Prostate gland (tissue), 2 donors: ENCODE data around the gene KRTAP6-1. TPM values are rescaled to one million over a fixed set of nuclear protein-coding genes. Genes with fewer than 3 reads are reported as not detected.

Experiments
- DNase-seq: peaks from one replicate; pipeline ENCODE4 v3.0.0-alpha.2; 2019; ENCODE audit warnings: low spot score
- H3K27ac ChIP-seq, 2 donors: fragments of 200-600 bp; sonication (generic); 2 replicates each; pipeline ENCODE4 v1.5.1; 2017 to 2019
- H3K27me3 ChIP-seq: fragments of 200-600 bp; sonication (generic); replicated peaks from 2 replicates; pipeline ENCODE4 v1.5.1; 2019; ENCODE audit not compliant: insufficient read depth
- H3K36me3 ChIP-seq, 2 donors: fragments of 200-600 bp; sonication (generic); 1 replicate in 1 of 2; 2 replicates in 1 of 2; pipeline versions ENCODE4 v1.5.1 to v1.8.1; 2017 to 2019
- H3K4me1 ChIP-seq: fragments of 200-600 bp; sonication (generic); replicated peaks from 2 replicates; pipeline ENCODE4 v1.5.1; 2019
- H3K4me3 ChIP-seq, 2 donors: fragments of 200-600 bp; sonication (generic); 2 replicates each; pipeline ENCODE4 v1.5.1; 2017 to 2019
- H3K9me3 ChIP-seq: fragments of 200-600 bp; sonication (generic); 2 replicates; pipeline ENCODE4 v1.5.1; 2017
- POLR2A ChIP-seq: fragments of 450-650 bp; IDR thresholded peaks from one replicate; pipeline ENCODE4 v1.6.1; 2016; ENCODE audit warnings: antibody characterized with exemption, mild to moderate bottlenecking
- POLR2AphosphoS5 ChIP-seq: sonication (generic); formaldehyde crosslinking; IDR thresholded peaks from one replicate; pipeline ENCODE4 v1.6.1; 2017; ENCODE audit warnings: antibody characterized with exemption
- WGBS: methylation state at CpG from one replicate; pipeline ENCODE4 v1.1.5; 2018; 5-methylcytosine and 5-hydroxymethylcytosine counted together
- intact Hi-C: fragments of 100-400 bp; cut with DNase I; formaldehyde crosslinking; loops from one replicate; pipeline ENCODE4 v1.14.2; 2022
- total RNA-seq, 2 donors: library from RNA; depleted of rRNA; stranded (reverse); fragments of >200 nt; gene quantifications; one replicate each; pipeline ENCODE4 v1.1.0, GENCODE V29; 2016
- TF ChIP-seq, protein P1 (sequence below), 4 experiments: fragments of 200-600 bp in 2 of 4; fragments of 450-650 bp in 2 of 4; sonication (generic) in 2 of 4; IDR thresholded peaks; 1 replicate in 3 of 4; 2 replicates in 1 of 4; pipeline ENCODE4 v1.5.1; 2016 to 2019; ENCODE audit warnings: antibody characterized with exemption in 4 of 4, mild to moderate bottlenecking in 2 of 4, moderate library complexity in 2 of 4

Gene KRTAP6-1
- total RNA-seq, 2 donors from 2014 or later, result not detected

DNA sequence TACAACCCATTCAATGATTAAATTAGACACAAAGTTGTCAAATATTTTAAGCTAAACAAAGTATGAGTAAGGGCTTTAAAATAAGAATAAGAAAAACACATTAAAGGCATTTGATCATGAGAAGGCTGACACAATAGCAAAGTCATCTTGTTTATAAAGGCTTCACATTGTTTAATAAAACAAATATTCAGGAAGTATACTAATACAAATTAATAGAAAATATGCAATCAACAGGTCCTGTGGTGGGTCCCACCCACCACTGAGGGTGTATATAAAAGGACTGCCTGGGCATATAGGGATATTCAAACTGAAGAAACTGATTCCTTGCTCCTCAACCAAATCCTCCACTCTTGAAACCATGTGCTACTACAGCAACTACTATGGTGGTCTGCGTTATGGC lies 21.2 kb upstream of the KRTAP6-1 start, which contains the start of gene KRTAP20-2:
Gene KRTAP20-2 (plus strand): TSS at position 301 of the 400 bp plus-strand sequence. CDS start 58 bp downstream, at position 359.
- H3K27me3 ChIP-seq, result no peaks in the 10 kb centered on the region
- 81% methylated on average over 1 of the region's 1 CpG for WGBS
- TF ChIP-seq POLR2A (no peak), POLR2AphosphoS5 (no peak)
- TF ChIP-seq, protein P1, sequence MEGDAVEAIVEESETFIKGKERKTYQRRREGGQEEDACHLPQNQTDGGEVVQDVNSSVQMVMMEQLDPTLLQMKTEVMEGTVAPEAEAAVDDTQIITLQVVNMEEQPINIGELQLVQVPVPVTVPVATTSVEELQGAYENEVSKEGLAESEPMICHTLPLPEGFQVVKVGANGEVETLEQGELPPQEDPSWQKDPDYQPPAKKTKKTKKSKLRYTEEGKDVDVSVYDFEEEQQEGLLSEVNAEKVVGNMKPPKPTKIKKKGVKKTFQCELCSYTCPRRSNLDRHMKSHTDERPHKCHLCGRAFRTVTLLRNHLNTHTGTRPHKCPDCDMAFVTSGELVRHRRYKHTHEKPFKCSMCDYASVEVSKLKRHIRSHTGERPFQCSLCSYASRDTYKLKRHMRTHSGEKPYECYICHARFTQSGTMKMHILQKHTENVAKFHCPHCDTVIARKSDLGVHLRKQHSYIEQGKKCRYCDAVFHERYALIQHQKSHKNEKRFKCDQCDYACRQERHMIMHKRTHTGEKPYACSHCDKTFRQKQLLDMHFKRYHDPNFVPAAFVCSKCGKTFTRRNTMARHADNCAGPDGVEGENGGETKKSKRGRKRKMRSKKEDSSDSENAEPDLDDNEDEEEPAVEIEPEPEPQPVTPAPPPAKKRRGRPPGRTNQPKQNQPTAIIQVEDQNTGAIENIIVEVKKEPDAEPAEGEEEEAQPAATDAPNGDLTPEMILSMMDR (IDR thresholded peaks at IDR 0.05), result no peak
- no peak for DNase-seq
- intact Hi-C loops, result no loop called here
- no peaks in the 10 kb centered on the region for H3K36me3 ChIP-seq
- no peak within 1 kb of the TSS for H3K27ac ChIP-seq
- no peak within 1 kb of the TSS for H3K4me3 ChIP-seq
- no peaks in the 10 kb centered on the region for H3K4me1 ChIP-seq
- H3K9me3 ChIP-seq, result no peaks in the 10 kb centered on the region

DNA sequence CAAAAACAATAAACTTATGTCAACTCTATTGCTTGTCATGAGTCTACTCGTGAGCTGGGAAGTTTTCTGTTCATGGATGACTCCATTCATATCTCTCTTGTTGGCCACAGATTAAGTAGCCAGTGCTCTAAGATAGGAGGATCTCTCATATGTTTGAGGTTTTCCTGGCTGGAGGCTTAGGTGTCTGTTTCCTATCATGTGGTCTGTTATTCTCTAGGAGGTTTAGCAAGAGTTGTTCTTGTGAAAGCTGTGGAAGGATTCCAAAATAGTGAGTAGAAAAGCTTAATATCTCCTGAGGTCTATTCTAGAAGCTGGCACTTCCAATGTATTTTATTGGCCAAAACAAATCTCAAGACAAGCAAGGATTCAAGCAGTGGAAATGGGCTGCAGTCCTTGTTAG lies 15.5 kb upstream of the KRTAP6-1 start:
- WGBS, result 68% methylated on average over 1 of the region's 1 CpG
- no peaks in the 10 kb centered on the region for H3K36me3 ChIP-seq
- TF ChIP-seq, protein P1 (IDR thresholded peaks at IDR 0.05), result no peak
- no peak for TF ChIP-seq POLR2AphosphoS5
- TF ChIP-seq POLR2A, result no peak
- no peaks in the 10 kb centered on the region for H3K9me3 ChIP-seq
- H3K27me3 ChIP-seq, result no peaks in the 10 kb centered on the region
- no peak overlapping the region for H3K4me3 ChIP-seq
- intact Hi-C loops, result no loop called here
- H3K27ac ChIP-seq, result no peak overlapping the region
- DNase-seq, result no peak
- H3K4me1 ChIP-seq, result no peaks in the 10 kb centered on the region

DNA sequence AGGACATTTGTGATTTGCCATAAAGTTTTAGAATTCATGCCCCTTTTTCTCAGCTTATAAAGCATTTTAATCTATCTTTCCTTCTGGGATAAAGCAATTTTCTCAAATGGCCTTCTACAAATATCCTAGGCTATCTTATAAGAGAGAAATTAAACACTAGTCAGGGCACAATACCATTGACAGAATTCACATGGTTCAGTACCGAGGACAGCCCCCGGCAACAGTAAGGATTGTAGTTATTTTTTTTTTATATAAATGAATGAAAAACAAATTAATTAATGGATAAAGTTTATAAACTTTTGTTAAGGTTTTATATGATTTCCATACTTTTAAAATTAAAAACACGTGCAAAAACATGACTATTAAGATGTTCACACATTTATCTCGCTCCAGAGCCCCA lies 14.4 kb upstream of the KRTAP6-1 start:
- 92% methylated on average over 4 of the region's 4 CpGs for WGBS
- intact Hi-C loops, result no loop called here
- no peaks in the 10 kb centered on the region for H3K4me1 ChIP-seq
- no peak for TF ChIP-seq POLR2A
- no peaks in the 10 kb centered on the region for H3K9me3 ChIP-seq
- H3K27me3 ChIP-seq, result no peaks in the 10 kb centered on the region
- no peaks in the 10 kb centered on the region for H3K36me3 ChIP-seq
- no peak overlapping the region for H3K27ac ChIP-seq
- no peak overlapping the region for H3K4me3 ChIP-seq
- DNase-seq, result no peak

DNA sequence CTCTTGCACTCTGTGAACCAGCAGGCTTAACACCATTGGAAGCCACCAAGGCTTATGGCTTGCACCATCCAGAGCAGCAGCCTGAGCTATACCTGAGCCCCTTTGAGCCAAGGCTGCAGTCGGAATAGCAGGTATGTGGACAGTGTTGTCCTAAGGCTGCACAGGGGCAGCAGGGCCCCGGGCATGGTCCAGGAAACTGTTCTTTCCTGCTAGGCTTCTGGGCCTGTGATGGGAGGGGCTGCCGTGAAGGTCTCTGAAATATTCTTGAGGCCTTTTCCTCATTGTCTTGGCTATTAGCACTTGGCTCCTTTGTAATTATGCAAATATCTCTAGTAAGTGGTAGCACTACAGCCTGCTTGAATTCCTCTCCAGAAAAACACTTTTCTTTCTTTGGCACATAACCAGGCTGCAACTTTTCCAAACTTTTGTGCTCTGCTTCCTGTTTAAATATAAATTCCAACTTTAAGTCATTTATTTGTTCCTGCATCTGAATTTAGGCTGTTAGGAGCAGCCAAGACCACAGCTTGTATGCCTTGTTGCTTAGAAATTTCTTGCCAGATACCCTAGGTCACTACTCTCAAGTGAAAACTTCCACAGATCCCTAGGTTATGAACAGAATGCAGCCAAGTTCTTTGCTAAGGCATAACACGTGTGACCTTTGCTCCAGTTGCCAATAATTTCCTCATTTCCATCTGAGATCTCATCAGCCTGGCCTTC lies 11.9 kb upstream of the KRTAP6-1 start:
- intact Hi-C loops, result no loop called here
- Histone ChIP-seq H3K9me3 (no peaks in the 10 kb centered on the region), H3K27ac (no peak overlapping the region), H3K27me3 (no peaks in the 10 kb centered on the region), H3K36me3 (no peaks in the 10 kb centered on the region), H3K4me1 (no peaks in the 10 kb centered on the region), H3K4me3 (no peak overlapping the region)
- WGBS, result 91% methylated on average over 4 of the region's 4 CpGs
- TF ChIP-seq POLR2AphosphoS5 (no peak), POLR2A (no peak)
- TF ChIP-seq, protein P1 (IDR thresholded peaks at IDR 0.05), result no peak
- no peak for DNase-seq

DNA sequence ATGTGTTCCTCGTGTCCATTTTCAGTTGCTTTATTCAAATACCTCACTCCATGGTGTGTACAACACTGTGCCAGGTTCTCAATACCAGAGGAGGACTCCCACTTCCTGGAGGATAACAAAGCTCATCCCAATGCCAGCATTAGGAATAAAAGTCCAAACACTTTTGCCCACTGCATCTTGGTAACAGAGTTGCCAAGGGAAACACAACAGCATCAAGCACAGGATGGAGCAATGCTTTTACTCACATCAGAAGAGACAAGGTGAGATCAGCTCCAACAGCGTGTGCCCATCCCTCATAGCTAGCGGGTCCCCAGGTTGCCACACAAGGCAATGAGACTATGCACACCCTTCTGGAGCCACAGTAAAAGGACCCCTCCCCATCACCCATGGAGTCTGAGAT lies 9.6 kb upstream of the KRTAP6-1 start:
- Histone ChIP-seq H3K27me3 (no peaks in the 10 kb centered on the region), H3K4me1 (no peaks in the 10 kb centered on the region), H3K36me3 (no peaks in the 10 kb centered on the region), H3K27ac (no peak overlapping the region), H3K4me3 (no peak overlapping the region), H3K9me3 (no peaks in the 10 kb centered on the region)
- intact Hi-C loops, result no loop called here
- DNase-seq, result no peak
- TF ChIP-seq, protein P1 (IDR thresholded peaks at IDR 0.05), result no peak
- TF ChIP-seq POLR2A (no peak), POLR2AphosphoS5 (no peak)
- WGBS, result 96% methylated on average over 3 of the region's 3 CpGs
